Measurements from ENCODE around the gene RIN3. TPM values are rescaled to one million over a fixed set of nuclear protein-coding genes. Genes with fewer than 3 reads are reported as not detected.
A peak's percentile ranks its signal among the peaks of the same experiment; 100 is the strongest.

Gene RIN3
- total RNA-seq, 1 donor from 2014 or later = 12.7 TPM

GRCh38 chr14:92563359-92563758 is 49.8 kb downstream of the RIN3 start:
- H3K9me3 Mint-ChIP-seq = no peaks in the 10 kb centered on the region
- DNase-seq (ENCODE audit: low read depth, low spot score) = no peak
- no peaks in the 10 kb centered on the region for H3K27me3 Mint-ChIP-seq (ENCODE audit: low read depth)
- peaks cover 3% of the 10 kb centered on the region for H3K4me1 Mint-ChIP-seq
- TF ChIP-seq CTCF (conservative IDR thresholded peaks at IDR 0.05) = no peak
- no peak overlapping the region for H3K4me3 Mint-ChIP-seq
- H3K36me3 Mint-ChIP-seq (ENCODE audit: low read depth) = peaks cover 10% of the 10 kb centered on the region
- no peak overlapping the region for H3K27ac Mint-ChIP-seq (ENCODE audit: unreplicated experiment)

- peaks cover 3% of the 10 kb centered on the region for H3K4me1 Mint-ChIP-seq
- DNase-seq (ENCODE audit: low read depth, low spot score) = no peak
- no peaks in the 10 kb centered on the region for H3K9me3 Mint-ChIP-seq
- peaks cover 10% of the 10 kb centered on the region for H3K36me3 Mint-ChIP-seq (ENCODE audit: low read depth)
- no peaks in the 10 kb centered on the region for H3K27me3 Mint-ChIP-seq (ENCODE audit: low read depth)
- TF ChIP-seq CTCF (conservative IDR thresholded peaks at IDR 0.05) = no peak
- H3K4me3 Mint-ChIP-seq = no peak overlapping the region
- H3K27ac Mint-ChIP-seq (ENCODE audit: unreplicated experiment) = no peak overlapping the region
Observed at GRCh38 chr14:92563765-92564285, 50.2 kb downstream of the RIN3 start.

DNA sequence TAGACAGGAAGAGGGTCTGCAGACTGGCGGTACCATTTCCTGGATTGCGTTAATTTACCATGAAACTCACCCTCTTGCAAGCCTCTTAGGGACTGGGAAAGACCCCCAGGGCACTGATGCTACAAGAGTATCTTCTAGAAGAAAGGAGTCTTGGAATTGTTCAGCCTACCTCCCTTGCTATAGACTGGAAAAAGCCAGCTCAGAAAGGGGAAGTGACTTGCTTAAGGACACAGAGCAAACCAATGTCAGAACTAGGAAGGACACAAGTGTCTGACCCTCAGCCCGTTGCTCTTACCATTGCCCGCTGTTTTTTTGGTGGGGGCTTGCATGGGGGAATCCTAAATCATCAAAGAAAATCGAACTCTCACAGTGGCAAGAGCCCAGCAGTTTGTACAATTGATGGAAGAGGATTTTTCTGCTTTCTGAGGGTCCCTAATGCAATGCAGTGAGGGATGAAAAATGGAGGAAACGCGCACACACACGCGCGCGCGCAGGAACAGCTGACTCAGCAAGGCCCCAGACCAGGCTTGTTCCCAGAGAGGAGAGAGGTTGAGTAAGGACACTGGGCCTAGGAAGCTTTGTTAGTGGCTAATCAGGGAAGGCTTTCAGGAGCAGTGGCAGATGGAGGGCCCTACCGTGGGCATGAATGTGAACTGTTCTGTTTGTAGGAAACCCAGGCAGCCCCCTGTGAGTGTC is 50.9 kb downstream of the RIN3 start:
- Mint-ChIP-seq H3K4me1 (peaks cover 3% of the 10 kb centered on the region), H3K27me3 (ENCODE audit: low read depth) (no peaks in the 10 kb centered on the region), H3K27ac (ENCODE audit: unreplicated experiment) (no peak overlapping the region), H3K9me3 (no peaks in the 10 kb centered on the region), H3K36me3 (ENCODE audit: low read depth) (peaks cover 10% of the 10 kb centered on the region), H3K4me3 (no peak overlapping the region)
- DNase-seq (ENCODE audit: low read depth, low spot score) = no peak
- no peak for TF ChIP-seq CTCF (conservative IDR thresholded peaks at IDR 0.05)

GRCh38 chr14:92565040-92565717 is 51.6 kb downstream of the RIN3 start:
- H3K27ac Mint-ChIP-seq (ENCODE audit: unreplicated experiment) = peak overlapping the region; percentile 62
- no peak for DNase-seq (ENCODE audit: low read depth, low spot score)
- TF ChIP-seq CTCF (conservative IDR thresholded peaks at IDR 0.05) = no peak
- no peaks in the 10 kb centered on the region for H3K9me3 Mint-ChIP-seq
- no peaks in the 10 kb centered on the region for H3K27me3 Mint-ChIP-seq (ENCODE audit: low read depth)
- H3K4me3 Mint-ChIP-seq = no peak overlapping the region
- peaks cover 4% of the 10 kb centered on the region for H3K4me1 Mint-ChIP-seq
- peaks cover 10% of the 10 kb centered on the region for H3K36me3 Mint-ChIP-seq (ENCODE audit: low read depth)

DNA sequence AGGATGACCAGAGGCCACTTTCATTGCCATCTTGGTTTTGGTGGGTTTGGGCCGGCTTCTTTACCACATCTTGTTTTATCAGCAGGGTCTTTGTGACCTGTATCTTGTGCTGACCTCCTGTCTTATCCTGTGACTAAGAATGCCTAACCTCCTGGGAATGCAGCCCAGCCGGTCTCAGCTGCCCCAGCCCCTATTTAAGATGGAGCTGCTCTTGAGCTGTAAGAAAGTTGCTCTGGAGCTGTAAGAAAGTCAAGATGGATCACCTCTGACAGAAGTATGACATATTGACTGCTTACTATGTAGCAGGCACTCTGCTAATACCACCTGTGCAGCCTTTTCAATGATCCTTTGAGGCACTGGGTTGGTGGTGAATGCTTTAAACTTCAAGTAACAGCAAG is 52.1 kb downstream of the RIN3 start:
- H3K27ac Mint-ChIP-seq (ENCODE audit: unreplicated experiment) = no peak overlapping the region
- no peak for DNase-seq (ENCODE audit: low read depth, low spot score)
- peaks cover 9% of the 10 kb centered on the region for H3K4me1 Mint-ChIP-seq
- no peaks in the 10 kb centered on the region for H3K27me3 Mint-ChIP-seq (ENCODE audit: low read depth)
- no peak for TF ChIP-seq CTCF (conservative IDR thresholded peaks at IDR 0.05)
- no peak overlapping the region for H3K4me3 Mint-ChIP-seq
- no peaks in the 10 kb centered on the region for H3K9me3 Mint-ChIP-seq
- H3K36me3 Mint-ChIP-seq (ENCODE audit: low read depth) = peaks cover 10% of the 10 kb centered on the region

All from neural crest cell (in vitro differentiated cells).